OCI-LY1 (cell line): ENCODE data around the gene TFE3.

Experiments used
- H2AFZ ChIP-seq: fragments of 200-600 bp; sonication (generic), shearing (Covaris generic); 2 replicates; pipeline ENCODE4 v1.6.0; 2014; ENCODE audit warnings: antibody characterized with exemption, mild to moderate bottlenecking, low read length
- H3F3A ChIP-seq: fragments of 200-600 bp; sonication (generic), shearing (Covaris generic); 2 replicates; pipeline ENCODE4 v1.6.0; 2014; ENCODE audit warnings: mild to moderate bottlenecking, antibody characterized with exemption, low read length, moderate library complexity; ENCODE audit not compliant: insufficient read depth
- H3K27ac ChIP-seq: fragments of 200-600 bp; sonication (generic); 2 replicates; pipeline ENCODE4 v1.5.1; 2014; ENCODE audit warnings: low read length, mixed run types, mild to moderate bottlenecking, low read depth; ENCODE audit not compliant: poor library complexity, severe bottlenecking
- H3K27me3 ChIP-seq: fragments of 200-600 bp; sonication (generic); 2 replicates; pipeline ENCODE4 v1.6.0; 2014; ENCODE audit warnings: antibody characterized with exemption, mild to moderate bottlenecking, low read length, moderate library complexity; ENCODE audit not compliant: insufficient read depth
- H3K36me3 ChIP-seq: fragments of 200-600 bp; sonication (generic); 2 replicates; pipeline ENCODE4 v1.6.1; 2014; ENCODE audit warnings: mild to moderate bottlenecking, antibody characterized with exemption, low read length, moderate library complexity, mixed read lengths; ENCODE audit not compliant: insufficient read depth
- H3K4me1 ChIP-seq: fragments of 200-600 bp; sonication (generic); 2 replicates; pipeline ENCODE4 v1.5.1; 2014; ENCODE audit warnings: mild to moderate bottlenecking, low read length, moderate library complexity; ENCODE audit not compliant: insufficient read depth, severe bottlenecking
- H3K4me2 ChIP-seq: fragments of 200-600 bp; sonication (generic), shearing (Covaris generic); 2 replicates; pipeline ENCODE4 v1.6.1; 2014; ENCODE audit warnings: low read length
- H3K4me3 ChIP-seq: fragments of 200-600 bp; sonication (generic); 2 replicates; pipeline ENCODE4 v1.5.1; 2014; ENCODE audit warnings: low read length, low read depth, mild to moderate bottlenecking, mixed read lengths; ENCODE audit not compliant: poor library complexity, severe bottlenecking
- H3K79me2 ChIP-seq: fragments of 200-600 bp; shearing (Covaris generic); 2 replicates; pipeline ENCODE4 v1.6.1; 2016; ENCODE audit warnings: mixed run types, low read length, mixed read lengths; ENCODE audit not compliant: insufficient read depth
- H3K9ac ChIP-seq: fragments of 200-600 bp; sonication (generic), shearing (Covaris generic); 2 replicates; pipeline ENCODE4 v1.6.1; 2014; ENCODE audit warnings: mild to moderate bottlenecking, low read length, mixed read lengths
- H3K9me2 ChIP-seq: fragments of 200-600 bp; sonication (generic), shearing (Covaris generic); 2 replicates; pipeline ENCODE4 v1.6.1; 2014; ENCODE audit warnings: low read depth, mild to moderate bottlenecking, low read length, mixed read lengths
- H3K9me3 ChIP-seq: fragments of 200-600 bp; shearing (Covaris generic); 2 replicates; pipeline ENCODE4 v1.6.1; 2014; ENCODE audit warnings: low read length, mixed read lengths
- H4K20me1 ChIP-seq: fragments of 200-600 bp; sonication (generic), shearing (Covaris generic); 2 replicates; pipeline ENCODE4 v1.6.0; 2016; ENCODE audit warnings: mild to moderate bottlenecking, low read length; ENCODE audit not compliant: insufficient read depth
- EZH2 ChIP-seq: fragments of 200-600 bp; sonication (generic), shearing (Covaris generic); IDR thresholded peaks from 2 replicates; pipeline ENCODE4 v1.8.0; 2017; ENCODE audit warnings: borderline replicate concordance, mixed run types, mild to moderate bottlenecking, antibody characterized with exemption, low read length, moderate library complexity, mixed read lengths
- TF ChIP-seq, protein P1 (sequence below): fragments of 200-600 bp; sonication (generic), shearing (Covaris generic); IDR thresholded peaks from 2 replicates; pipeline ENCODE4 v1.5.1; 2017; ENCODE audit warnings: mild to moderate bottlenecking, antibody characterized with exemption, low read length, moderate library complexity, mixed read lengths

Gene TFE3

DNA sequence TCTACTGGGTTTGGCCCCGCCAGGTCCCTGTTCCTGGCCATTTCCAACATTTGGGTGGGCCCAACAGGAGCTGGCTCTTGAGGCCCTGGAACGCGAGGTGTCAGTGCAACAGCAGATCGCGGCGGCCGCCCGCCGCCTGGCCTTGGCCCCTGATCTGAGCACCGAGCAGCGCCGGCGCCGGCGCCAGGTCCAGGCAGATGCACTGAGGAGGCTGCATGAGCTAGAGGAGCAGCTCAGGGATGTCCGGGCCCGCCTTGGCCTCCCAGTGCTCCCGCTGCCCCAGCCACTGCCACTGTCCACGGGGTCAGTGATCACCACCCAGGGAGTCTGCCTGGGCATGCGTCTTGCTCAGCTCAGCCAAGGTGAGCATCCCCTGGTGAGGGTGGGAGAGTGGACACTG, 21.1 kb upstream of the TFE3 start:
- no peaks in the 10 kb centered on the region for H3K9me3 ChIP-seq
- H3K4me1 ChIP-seq, result no peaks in the 10 kb centered on the region
- H3K36me3 ChIP-seq, result no peaks in the 10 kb centered on the region
- no peaks in the 10 kb centered on the region for H3K27me3 ChIP-seq
- H3K4me3 ChIP-seq, result no peak overlapping the region
- no peaks in the 10 kb centered on the region for H3K79me2 ChIP-seq
- no peaks in the 10 kb centered on the region for H3F3A ChIP-seq
- H2AFZ ChIP-seq, result no peak overlapping the region
- no peak overlapping the region for H3K4me2 ChIP-seq
- no peak overlapping the region for H3K27ac ChIP-seq
- H3K9me2 ChIP-seq, result no peaks in the 10 kb centered on the region
- H3K9ac ChIP-seq, result no peak overlapping the region
- H4K20me1 ChIP-seq, result no peaks in the 10 kb centered on the region
- TF ChIP-seq, protein P1, sequence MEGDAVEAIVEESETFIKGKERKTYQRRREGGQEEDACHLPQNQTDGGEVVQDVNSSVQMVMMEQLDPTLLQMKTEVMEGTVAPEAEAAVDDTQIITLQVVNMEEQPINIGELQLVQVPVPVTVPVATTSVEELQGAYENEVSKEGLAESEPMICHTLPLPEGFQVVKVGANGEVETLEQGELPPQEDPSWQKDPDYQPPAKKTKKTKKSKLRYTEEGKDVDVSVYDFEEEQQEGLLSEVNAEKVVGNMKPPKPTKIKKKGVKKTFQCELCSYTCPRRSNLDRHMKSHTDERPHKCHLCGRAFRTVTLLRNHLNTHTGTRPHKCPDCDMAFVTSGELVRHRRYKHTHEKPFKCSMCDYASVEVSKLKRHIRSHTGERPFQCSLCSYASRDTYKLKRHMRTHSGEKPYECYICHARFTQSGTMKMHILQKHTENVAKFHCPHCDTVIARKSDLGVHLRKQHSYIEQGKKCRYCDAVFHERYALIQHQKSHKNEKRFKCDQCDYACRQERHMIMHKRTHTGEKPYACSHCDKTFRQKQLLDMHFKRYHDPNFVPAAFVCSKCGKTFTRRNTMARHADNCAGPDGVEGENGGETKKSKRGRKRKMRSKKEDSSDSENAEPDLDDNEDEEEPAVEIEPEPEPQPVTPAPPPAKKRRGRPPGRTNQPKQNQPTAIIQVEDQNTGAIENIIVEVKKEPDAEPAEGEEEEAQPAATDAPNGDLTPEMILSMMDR, result no peak
- TF ChIP-seq EZH2, result no peak

GRCh38 chrX:49063715-49064114, 20.6 kb upstream of the TFE3 start:
- H3F3A ChIP-seq, result no peaks in the 10 kb centered on the region
- no peak overlapping the region for H3K27ac ChIP-seq
- no peaks in the 10 kb centered on the region for H3K36me3 ChIP-seq
- H2AFZ ChIP-seq, result no peak overlapping the region
- no peak overlapping the region for H3K4me3 ChIP-seq
- no peaks in the 10 kb centered on the region for H4K20me1 ChIP-seq
- H3K4me1 ChIP-seq, result no peaks in the 10 kb centered on the region
- no peaks in the 10 kb centered on the region for H3K9me2 ChIP-seq
- H3K9me3 ChIP-seq, result no peaks in the 10 kb centered on the region
- TF ChIP-seq EZH2, result no peak
- TF ChIP-seq, protein P1, result no peak
- no peaks in the 10 kb centered on the region for H3K79me2 ChIP-seq
- H3K4me2 ChIP-seq, result no peak overlapping the region
- no peak overlapping the region for H3K9ac ChIP-seq
- no peaks in the 10 kb centered on the region for H3K27me3 ChIP-seq

DNA sequence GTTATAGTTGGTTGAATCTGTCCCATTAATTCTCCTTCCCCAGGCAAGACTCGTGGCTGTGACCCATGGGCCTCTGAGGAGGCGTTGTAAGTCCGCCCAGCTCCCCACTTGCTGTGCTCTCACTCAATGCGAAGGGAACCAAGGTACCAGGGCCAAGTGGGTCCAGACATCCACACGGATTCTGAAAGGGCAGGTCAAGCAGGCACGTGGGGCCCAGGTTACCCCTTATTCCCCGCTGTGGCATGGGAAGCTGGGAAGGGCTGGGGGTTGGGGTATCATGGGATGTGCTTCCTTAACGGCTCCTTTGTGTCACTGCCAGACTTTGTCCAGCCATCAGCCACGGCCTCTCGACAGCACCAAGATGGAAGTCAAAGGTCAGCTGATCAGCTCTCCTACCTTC, 18.8 kb upstream of the TFE3 start:
- no peak overlapping the region for H3K4me2 ChIP-seq
- TF ChIP-seq, protein P1, result no peak
- TF ChIP-seq EZH2, result no peak
- no peak overlapping the region for H3K9ac ChIP-seq
- no peaks in the 10 kb centered on the region for H4K20me1 ChIP-seq
- no peaks in the 10 kb centered on the region for H3K9me2 ChIP-seq
- no peaks in the 10 kb centered on the region for H3K4me1 ChIP-seq
- H3K4me3 ChIP-seq, result no peak overlapping the region
- no peaks in the 10 kb centered on the region for H3K36me3 ChIP-seq
- H3K27me3 ChIP-seq, result no peaks in the 10 kb centered on the region
- H3K79me2 ChIP-seq, result no peaks in the 10 kb centered on the region
- no peaks in the 10 kb centered on the region for H3K9me3 ChIP-seq
- no peak overlapping the region for H3K27ac ChIP-seq
- H2AFZ ChIP-seq, result no peak overlapping the region
- no peaks in the 10 kb centered on the region for H3F3A ChIP-seq
